H1 (cell line): Measurements from ENCODE around the gene MYH10. TPM values are rescaled to one million over a fixed set of nuclear protein-coding genes. Genes with fewer than 3 reads are reported as not detected.

Experiments
- ATF3 ChIP-seq: IDR thresholded peaks from 2 replicates; pipeline ENCODE4 v1.6.1; 2011; ENCODE audit warnings: low read depth, mild to moderate bottlenecking, low read length; ENCODE audit not compliant: insufficient read depth
- BACH1 ChIP-seq: IDR thresholded peaks from 2 replicates; pipeline ENCODE4 v1.6.1; 2012; ENCODE audit warnings: low read length, improper control_type of control experiment
- USF2 ChIP-seq: IDR thresholded peaks from 2 replicates; pipeline ENCODE4 v1.6.1; 2011; ENCODE audit warnings: low read length, improper control_type of control experiment
- ZNF274 ChIP-seq: IDR thresholded peaks from 2 replicates; pipeline ENCODE4 v1.7.0; 2012; ENCODE audit warnings: low read length, borderline replicate concordance; ENCODE audit errors: extremely low read depth
- polyA plus RNA-seq, 7 experiments: library from polyadenylated mRNA; depleted of rRNA in 3 of 7; stranded (reverse) in 5 of 7; unstranded in 2 of 7; fragments of >200 nt in 5 of 7; fragments of 200-250 nt in 2 of 7; gene quantifications; 1 replicate in 5 of 7; 2 replicates in 1 of 7; 4 replicates in 1 of 7; pipeline versions ENCODE4 v1.2.1 to v1.2.3, GENCODE V29; 2011 to 2013; ENCODE audit warnings: missing spikeins in 2 of 7, mixed read lengths in 2 of 7
- total RNA-seq: library from RNA; stranded (reverse); fragmentation: NEBNext Ultra II Directional; extraction: Animal tissue kit (Norgen Biotek cat#: 25700); gene quantifications from 2 replicates; pipeline ENCODE4 v1.2.1, GENCODE V29; 2021

The MYH10 gene
- total and polyA plus RNA-seq, 2 of the 8 experiments (the other 6 are each of a cell fraction or from before 2014, with no cell fraction given): 64.1 to 289 TPM

GRCh38 chr17:8588877-8589554 is 41.5 kb downstream of the MYH10 start (continued):
- TF ChIP-seq BACH1 (no peak), USF2 (no peak), ZNF274 (no peak), ATF3 (no peak)
